H9 (cell line): ENCODE measurements around the gene CARD11. TPM values are rescaled to one million over a fixed set of nuclear protein-coding genes. Genes with fewer than 3 reads are reported as not detected.

Experiments used
- DNase-seq: peaks from one replicate; pipeline ENCODE4 v3.0.0-alpha.2; 2017
- H2AFZ ChIP-seq: one replicate; pipeline ENCODE4 v1.6.1; 2013; ENCODE audit warnings: mild to moderate bottlenecking, low read length, control low read depth, moderate library complexity
- H2AK5ac ChIP-seq: 2 replicates; pipeline ENCODE4 v1.6.1; 2013; ENCODE audit warnings: low read length, control low read depth, mixed read lengths; ENCODE audit not compliant: insufficient read length
- H2BK120ac ChIP-seq: one replicate; pipeline ENCODE4 v1.6.1; 2013; ENCODE audit warnings: low read depth, mild to moderate bottlenecking, low read length, control low read depth, inconsistent platforms; ENCODE audit not compliant: poor library complexity, severe bottlenecking
- H2BK12ac ChIP-seq: 2 replicates; pipeline ENCODE4 v1.6.1; 2013; ENCODE audit warnings: low read length, control low read depth, mixed read lengths, low read depth; ENCODE audit not compliant: insufficient read length
- H2BK15ac ChIP-seq: 2 replicates; pipeline ENCODE4 v1.6.1; 2013; ENCODE audit warnings: low read depth, low read length, control low read depth
- H2BK20ac ChIP-seq: one replicate; pipeline ENCODE4 v1.6.1; 2013; ENCODE audit warnings: low read depth, mild to moderate bottlenecking, low read length, control low read depth, inconsistent platforms; ENCODE audit not compliant: poor library complexity, severe bottlenecking
- H2BK5ac ChIP-seq: 2 replicates; pipeline ENCODE4 v1.6.1; 2013; ENCODE audit warnings: low read length, control low read depth, mixed read lengths; ENCODE audit not compliant: insufficient read length
- H3K14ac ChIP-seq: 2 replicates; pipeline ENCODE4 v1.6.1; 2013; ENCODE audit warnings: low read length, control low read depth; ENCODE audit not compliant: insufficient read depth
- H3K18ac ChIP-seq: 2 replicates; pipeline ENCODE4 v1.6.1; 2013; ENCODE audit warnings: low read depth, mild to moderate bottlenecking, mixed read lengths, low read length, control low read depth; ENCODE audit not compliant: insufficient read length
- H3K23ac ChIP-seq: 2 replicates; pipeline ENCODE4 v1.6.1; 2013; ENCODE audit warnings: low read length, control low read depth, mixed read lengths, low read depth; ENCODE audit not compliant: insufficient read length
- H3K23me2 ChIP-seq: 2 replicates; pipeline ENCODE4 v1.6.1; 2013; ENCODE audit warnings: low read depth, mild to moderate bottlenecking, mixed read lengths, low read length, control low read depth; ENCODE audit not compliant: insufficient read length, poor library complexity, severe bottlenecking
- H3K27ac ChIP-seq: 2 replicates; pipeline ENCODE4 v1.5.1; 2013; ENCODE audit warnings: low read length, control low read depth, mixed read lengths, low read depth; ENCODE audit not compliant: insufficient read length
- H3K27me3 ChIP-seq: 2 replicates; pipeline ENCODE4 v1.6.1; 2013; ENCODE audit warnings: low read length, control low read depth, inconsistent platforms; ENCODE audit not compliant: insufficient read depth
- H3K4ac ChIP-seq: 2 replicates; pipeline ENCODE4 v1.6.1; 2013; ENCODE audit warnings: low read depth, mild to moderate bottlenecking, control low read depth, inconsistent platforms, low read length, moderate library complexity
- H3K4me1 ChIP-seq: 2 replicates; pipeline ENCODE4 v1.6.1; 2013; ENCODE audit warnings: low read length, control low read depth, inconsistent platforms; ENCODE audit not compliant: insufficient read depth
- H3K4me2 ChIP-seq: 2 replicates; pipeline ENCODE4 v1.6.1; 2013; ENCODE audit warnings: low read length, control low read depth, mixed read lengths; ENCODE audit not compliant: insufficient read length, insufficient read depth
- H3K56ac ChIP-seq: 2 replicates; pipeline ENCODE4 v1.6.1; 2013; ENCODE audit warnings: low read depth, mild to moderate bottlenecking, mixed read lengths, low read length, control low read depth; ENCODE audit not compliant: insufficient read length
- H3K79me1 ChIP-seq: 2 replicates; pipeline ENCODE4 v1.6.1; 2013; ENCODE audit warnings: low read depth, mild to moderate bottlenecking, moderate library complexity, low read length, control low read depth, inconsistent platforms; ENCODE audit not compliant: insufficient read depth, poor library complexity, severe bottlenecking
- H3K79me2 ChIP-seq: 2 replicates; pipeline ENCODE4 v1.6.1; 2013; ENCODE audit warnings: low read length, control low read depth, inconsistent platforms; ENCODE audit not compliant: insufficient read depth
- H3K9ac ChIP-seq: 2 replicates; pipeline ENCODE4 v1.6.1; 2013; ENCODE audit warnings: low read length, control low read depth, mixed read lengths; ENCODE audit not compliant: insufficient read length; ENCODE audit errors: extremely low read depth
- H3K9me3 ChIP-seq: one replicate; pipeline ENCODE4 v1.6.1; 2013; ENCODE audit warnings: low read depth, low read length, inconsistent platforms; ENCODE audit not compliant: control insufficient read depth
- H3T11ph ChIP-seq: one replicate; pipeline ENCODE4 v1.6.1; 2013; ENCODE audit warnings: mild to moderate bottlenecking, low read length, control low read depth, inconsistent platforms
- H4K20me1 ChIP-seq: one replicate; pipeline ENCODE4 v1.6.1; 2013; ENCODE audit not compliant: control insufficient read depth, insufficient read length, insufficient read depth
- H4K5ac ChIP-seq: 2 replicates; pipeline ENCODE4 v1.6.1; 2013; ENCODE audit warnings: low read depth, mild to moderate bottlenecking, mixed read lengths, low read length, control low read depth; ENCODE audit not compliant: insufficient read length
- H4K8ac ChIP-seq: replicated peaks from 2 replicates; pipeline ENCODE4 v1.6.1; 2013; ENCODE audit warnings: low read length, control low read depth, mixed read lengths, low read depth; ENCODE audit not compliant: insufficient read length
- H4K91ac ChIP-seq: 2 replicates; pipeline ENCODE4 v1.6.1; 2013; ENCODE audit warnings: low read depth, mild to moderate bottlenecking, moderate library complexity, mixed read lengths, low read length, control low read depth; ENCODE audit not compliant: insufficient read length
- H3K27ac Mint-ChIP-seq, 3 experiments: 2 replicates in 2 of 3; 3 replicates in 1 of 3; pipeline ENCODE4 v1.8.0; 2020 to 2021; ENCODE audit warnings: mixed read lengths in 3 of 3, mild to moderate bottlenecking in 1 of 3, moderate library complexity in 1 of 3
- H3K27me3 Mint-ChIP-seq: 2 replicates; pipeline ENCODE4 v1.8.0; 2021; ENCODE audit warnings: low read depth, mild to moderate bottlenecking, moderate library complexity, mixed read lengths
- H3K36me3 Mint-ChIP-seq, 3 experiments: 2 replicates in 2 of 3; 3 replicates in 1 of 3; pipeline ENCODE4 v1.8.0; 2020 to 2021; ENCODE audit warnings: low read depth in 3 of 3, mixed read lengths in 3 of 3; ENCODE audit not compliant: insufficient read depth in 1 of 3
- H3K4me1 Mint-ChIP-seq, 2 experiments: 2 replicates each; pipeline ENCODE4 v1.8.0; 2020; ENCODE audit warnings: mixed read lengths in 2 of 2
- H3K4me3 Mint-ChIP-seq, 2 experiments: 2 replicates in 1 of 2; 3 replicates in 1 of 2; pipeline ENCODE4 v1.8.0; 2020 to 2021; ENCODE audit warnings: mild to moderate bottlenecking in 2 of 2, mixed read lengths in 2 of 2, moderate library complexity in 1 of 2
- H3K9me3 Mint-ChIP-seq, 2 experiments: 2 replicates in 1 of 2; 3 replicates in 1 of 2; pipeline ENCODE4 v1.8.0; 2020; ENCODE audit warnings: mild to moderate bottlenecking in 2 of 2, mixed read lengths in 2 of 2, moderate library complexity in 1 of 2
- CTCF ChIP-seq: fragments of 200-600 bp; sonication (generic); conservative IDR thresholded peaks from 3 replicates; pipeline ENCODE4 v1.8.0; 2021; ENCODE audit warnings: antibody characterized with exemption, mild to moderate bottlenecking
- WGBS: extraction: QIAGEN DNeasy Blood & Tissue Kit; methylation state at CpG from one replicate; pipeline ENCODE4 v1.1.7; 2013; ENCODE audit warnings: missing lambda C conversion rate, low lambda C conversion rate, mixed read lengths; ENCODE audit not compliant: insufficient read length; ENCODE audit errors: extremely low coverage; 5-methylcytosine and 5-hydroxymethylcytosine counted together
- total RNA-seq: library from RNA; stranded (reverse); gene quantifications from 2 replicates; pipeline ENCODE4 v1.2.1, GENCODE V29; 2021

Gene CARD11
- total RNA-seq, 1 experiment from 2014 or later: 20.0 TPM

GRCh38 chr7:3068530-3068929 is 24.9 kb upstream of the CARD11 start:
- H3K27ac Mint-ChIP-seq: no peak overlapping the region
- H3K27me3 Mint-ChIP-seq: peaks cover 7% of the 10 kb centered on the region
- Histone ChIP-seq H4K20me1 (no peaks in the 10 kb centered on the region), H3K79me2 (no peaks in the 10 kb centered on the region), H3K4me1 (no peaks in the 10 kb centered on the region), H2AFZ (no peak overlapping the region), H3K9ac (no peak overlapping the region), H3K56ac (no peak overlapping the region), H3K79me1 (no peaks in the 10 kb centered on the region), H2BK120ac (no peak overlapping the region), H3K4me2 (no peak overlapping the region), H3K4ac (no peak overlapping the region), H3T11ph (no peak overlapping the region), H3K23ac (no peak overlapping the region), H2BK20ac (no peak overlapping the region), H2AK5ac (no peak overlapping the region), H3K27ac (no peak overlapping the region), H3K9me3 (no peaks in the 10 kb centered on the region), H4K91ac (no peak overlapping the region), H2BK12ac (no peak overlapping the region), H3K27me3 (no peaks in the 10 kb centered on the region), H2BK5ac (no peak overlapping the region), H3K14ac (no peak overlapping the region), H4K5ac (no peak overlapping the region), H2BK15ac (no peak overlapping the region), H3K23me2 (no peaks in the 10 kb centered on the region), H4K8ac (no peak overlapping the region), H3K18ac (no peak overlapping the region)
- H3K9me3 Mint-ChIP-seq: peaks cover 6 to 9% of the 10 kb centered on the region in 2 experiments
- peaks cover 0 to 14% (median 7%) of the 10 kb centered on the region in 3 experiments; a peak in 4 of 7 replicates for H3K36me3 Mint-ChIP-seq
- no CpG with 5 or more reads among the region's 4 CpGs for WGBS
- peaks cover 14 to 19% of the 10 kb centered on the region in 2 experiments for H3K4me1 Mint-ChIP-seq
- TF ChIP-seq CTCF: no peak
- H3K4me3 Mint-ChIP-seq: no peak overlapping the region
- DNase-seq: no peak
